ENCODE results near the gene NSUN3.
A peak's percentile ranks its signal among the peaks of the same experiment; 100 is the strongest.
"Not testable (repeated sequence)": the region's sequence is repeated elsewhere in the genome, so short reads cannot be mapped to it uniquely, and the experiment has no call there.

The NSUN3 gene

GRCh38 chr3:94069194-94069813, 6.4 kb downstream of the NSUN3 start:
- DNase-seq (ENCODE audit: low read depth): peak; percentile 27

GRCh38 chr3:94070341-94070911, 7.6 kb downstream of the NSUN3 start:
- no peak for DNase-seq (ENCODE audit: low read depth)

GRCh38 chr3:94071713-94072284, 8.9 kb downstream of the NSUN3 start:
- no peak for DNase-seq (ENCODE audit: low read depth)

- no peak for DNase-seq (ENCODE audit: low read depth)
Measured at GRCh38 chr3:94076055-94076454, 13.2 kb downstream of the NSUN3 start.

- DNase-seq (ENCODE audit: low read depth): not testable (repeated sequence)
Measured at GRCh38 chr3:94080552-94080951, 17.7 kb downstream of the NSUN3 start.

- no peak for DNase-seq (ENCODE audit: low read depth)
Measured at GRCh38 chr3:94081884-94082283, 19.0 kb downstream of the NSUN3 start.

- no peak for DNase-seq (ENCODE audit: low read depth)
Measured at GRCh38 chr3:94082391-94082937, 19.6 kb downstream of the NSUN3 start.

GRCh38 chr3:94083261-94083660, 20.4 kb downstream of the NSUN3 start:
- no peak for DNase-seq (ENCODE audit: low read depth)

GRCh38 chr3:94089126-94089525, 26.3 kb downstream of the NSUN3 start:
- no peak for DNase-seq (ENCODE audit: low read depth)

GRCh38 chr3:94092086-94092485, 29.2 kb downstream of the NSUN3 start:
- no peak for DNase-seq (ENCODE audit: low read depth)

GRCh38 chr3:94093151-94093550, 30.3 kb downstream of the NSUN3 start:
- no peak for DNase-seq (ENCODE audit: low read depth)

GRCh38 chr3:94095111-94095510, 32.2 kb downstream of the NSUN3 start:
- no peak for DNase-seq (ENCODE audit: low read depth)

- peak; percentile 13 for DNase-seq (ENCODE audit: low read depth)
Measured at GRCh38 chr3:94098452-94098851, 35.6 kb downstream of the NSUN3 start.

GRCh38 chr3:94099311-94099710, 36.5 kb downstream of the NSUN3 start:
- DNase-seq (ENCODE audit: low read depth): peak; percentile 6

GRCh38 chr3:94101860-94102259, 39.0 kb downstream of the NSUN3 start:
- DNase-seq (ENCODE audit: low read depth): no peak

GRCh38 chr3:94106268-94106667, 43.4 kb downstream of the NSUN3 start:
- DNase-seq (ENCODE audit: low read depth): no peak

- DNase-seq (ENCODE audit: low read depth): peak; percentile 6
Measured at GRCh38 chr3:94110232-94110631, 47.4 kb downstream of the NSUN3 start.

- DNase-seq (ENCODE audit: low read depth): no peak
Measured at GRCh38 chr3:94110854-94111253, 48.0 kb downstream of the NSUN3 start.

GRCh38 chr3:94114666-94115065, 51.8 kb downstream of the NSUN3 start:
- DNase-seq (ENCODE audit: low read depth): peak; percentile 71

- DNase-seq (ENCODE audit: low read depth): peak; percentile 41
Measured at GRCh38 chr3:94115482-94115881, 52.6 kb downstream of the NSUN3 start.

GRCh38 chr3:94117729-94118128, 54.9 kb downstream of the NSUN3 start:
- DNase-seq (ENCODE audit: low read depth): no peak

- DNase-seq (ENCODE audit: low read depth): no peak
Measured at GRCh38 chr3:94118390-94118789, 55.5 kb downstream of the NSUN3 start.

- no peak for DNase-seq (ENCODE audit: low read depth)
Measured at GRCh38 chr3:94121161-94121560, 58.3 kb downstream of the NSUN3 start.

- no peak for DNase-seq (ENCODE audit: low read depth)
Measured at GRCh38 chr3:94127115-94127514, 64.3 kb downstream of the NSUN3 start.

All from fibroblast of gingiva (primary cell).